Endothelial cell of umbilical vein (primary cell): Measurements from ENCODE around the gene MAP3K7CL. TPM values are rescaled to one million over a fixed set of nuclear protein-coding genes. Genes with fewer than 3 reads are reported as not detected.

Experiments
- BruUV-seq: library from RNA; stranded (reverse); fragments of 400-500 nt; replicated peaks from 2 replicates; lab custom pipeline; 2021; lab: Mats Ljungman, UMichigan
- CTCF ChIA-PET: fragments of 300-600, 350-600 bp; sonication (Branson Sonifier 250); formaldehyde crosslinking; loops from one replicate; lab custom pipeline; 2021; ENCODE audit warnings: antibody characterized with exemption, inconsistent platforms; lab: Charles Lee
- POLR2A ChIA-PET: fragments of 300-600, 350-600 bp; sonication (Branson Sonifier 250); formaldehyde crosslinking; loops from one replicate; lab custom pipeline; 2021; ENCODE audit warnings: antibody characterized with exemption, inconsistent platforms; lab: Charles Lee
- DNase-seq: peaks from one replicate; pipeline ENCODE4 v3.0.0-alpha.2; 2011; ENCODE audit warnings: low read depth, low spot score
- FAIRE-seq: peaks from 2 replicates; lab custom pipeline; 2011; peaks lifted over from hg19 to GRCh38; lab: Jason Lieb, UNC
- H2AFZ ChIP-seq: 2 replicates; pipeline ENCODE4 v1.6.0; 2012; ENCODE audit warnings: low read depth, low read length, control low read depth, inconsistent platforms
- H3K27ac ChIP-seq: 2 replicates; pipeline ENCODE4 v1.5.1; 2011; ENCODE audit warnings: low read depth, mild to moderate bottlenecking, control low read depth, low read length, moderate library complexity; ENCODE audit not compliant: insufficient read depth
- H3K27me3 ChIP-seq, 2 experiments: 2 replicates each; pipeline versions ENCODE4 v1.6.0 to v1.6.1; 2011; ENCODE audit warnings: low read length in 2 of 2, mixed read lengths in 1 of 2; ENCODE audit not compliant: control insufficient read depth in 2 of 2, insufficient read depth in 2 of 2
- H3K36me3 ChIP-seq, 2 experiments: 2 replicates in 1 of 2; 3 replicates in 1 of 2; pipeline ENCODE4 v1.5.1; 2011; ENCODE audit warnings: low read length in 2 of 2, mild to moderate bottlenecking in 1 of 2, moderate library complexity in 1 of 2; ENCODE audit not compliant: control insufficient read depth in 2 of 2, insufficient read depth in 2 of 2; ENCODE audit errors: extremely low read depth in 1 of 2
- H3K4me1 ChIP-seq: 3 replicates; pipeline ENCODE4 v1.5.1; 2011; ENCODE audit warnings: mild to moderate bottlenecking, low read length; ENCODE audit not compliant: control insufficient read depth, insufficient read depth; ENCODE audit errors: extremely low read depth
- H3K4me2 ChIP-seq: 2 replicates; pipeline ENCODE4 v1.6.1; 2011; ENCODE audit warnings: low read length, control low read depth, mixed read lengths; ENCODE audit not compliant: insufficient read depth
- H3K4me3 ChIP-seq, 3 experiments: fragments of 200-600 bp in 1 of 3; sonication (generic), shearing (Covaris generic) in 1 of 3; replicated peaks in 1 of 3; 2 replicates each; pipeline ENCODE4 v1.5.1; 2011 to 2016; ENCODE audit warnings: control low read depth in 3 of 3, low read length in 3 of 3, mild to moderate bottlenecking in 2 of 3, inconsistent platforms in 1 of 3, low read depth in 1 of 3, moderate library complexity in 1 of 3; ENCODE audit not compliant: insufficient read depth in 1 of 3
- H3K79me2 ChIP-seq: 2 replicates; pipeline ENCODE4 v1.6.0; 2012; ENCODE audit warnings: low read length, inconsistent platforms; ENCODE audit not compliant: control insufficient read depth, insufficient read depth
- H3K9ac ChIP-seq: replicated peaks from 2 replicates; pipeline ENCODE3; 2011; ENCODE audit warnings: low read length, control low read depth; ENCODE audit not compliant: insufficient read depth; ENCODE audit errors: extremely low read depth
- H3K9me1 ChIP-seq: replicated peaks from 3 replicates; pipeline ENCODE4 v1.6.0; 2011; ENCODE audit warnings: mild to moderate bottlenecking, low read length; ENCODE audit not compliant: control insufficient read depth, insufficient read depth; ENCODE audit errors: extremely low read depth
- H3K9me3 ChIP-seq: replicated peaks from 2 replicates; pipeline ENCODE4 v1.5.1; 2012; ENCODE audit warnings: low read length, inconsistent platforms; ENCODE audit not compliant: control insufficient read depth, insufficient read depth
- H4K20me1 ChIP-seq: replicated peaks from 2 replicates; pipeline ENCODE3; 2011; ENCODE audit warnings: mild to moderate bottlenecking, low read length; ENCODE audit not compliant: control insufficient read depth, insufficient read depth; ENCODE audit errors: extremely low read depth
- CTCF ChIP-seq, 2 donors: IDR thresholded peaks; 1 replicate in 1 of 2; 2 replicates in 1 of 2; pipeline ENCODE4 v1.5.1; 2011; ENCODE audit warnings: low read length in 2 of 2, mild to moderate bottlenecking in 2 of 2, moderate library complexity in 2 of 2, control low read depth in 1 of 2, inconsistent platforms in 1 of 2, low read depth in 1 of 2; ENCODE audit not compliant: insufficient read depth in 1 of 2; ENCODE audit errors: extremely low read depth in 1 of 2
- EZH2 ChIP-seq: IDR thresholded peaks from 2 replicates; pipeline ENCODE4 v1.6.1; 2012; ENCODE audit warnings: borderline replicate concordance, low read depth, mild to moderate bottlenecking, moderate library complexity, low read length, inconsistent platforms; ENCODE audit not compliant: severe bottlenecking
- FOS ChIP-seq: IDR thresholded peaks from 2 replicates; pipeline ENCODE4 v1.6.1; 2011; ENCODE audit warnings: mild to moderate bottlenecking, low read length, moderate library complexity, borderline replicate concordance; ENCODE audit not compliant: insufficient read depth
- GATA2 ChIP-seq: IDR thresholded peaks from 2 replicates; pipeline ENCODE4 v1.7.0; 2011; ENCODE audit warnings: low read depth, mild to moderate bottlenecking, moderate library complexity, mixed read lengths, low read length; ENCODE audit not compliant: insufficient read length, insufficient read depth
- JUN ChIP-seq: IDR thresholded peaks from 2 replicates; pipeline ENCODE4 v1.6.1; 2011; ENCODE audit warnings: borderline replicate concordance, low read depth; ENCODE audit not compliant: insufficient read length, insufficient read depth
- MAX ChIP-seq: IDR thresholded peaks from 2 replicates; pipeline ENCODE4 v1.6.1; 2011; ENCODE audit not compliant: insufficient read depth, insufficient read length
- MYC ChIP-seq: IDR thresholded peaks from one replicate; pipeline ENCODE4 v1.6.1; 2011; ENCODE audit warnings: mild to moderate bottlenecking, low read depth, low read length
- POLR2A ChIP-seq: IDR thresholded peaks from 2 replicates; pipeline ENCODE4 v1.6.1; 2012; ENCODE audit warnings: low read depth, mild to moderate bottlenecking, control low read depth, low read length
- POLR2AphosphoS5 ChIP-seq: IDR thresholded peaks from 2 replicates; pipeline ENCODE4 v1.6.1; 2012; ENCODE audit warnings: low read depth, mild to moderate bottlenecking, control low read depth, low read length, moderate library complexity; ENCODE audit not compliant: insufficient read depth
- dilution Hi-C: fragments of 300-500 bp; cut with MboI; formaldehyde crosslinking; loops from one replicate; pipeline ENCODE4 v1.15.0; 2019; ENCODE audit warnings: low sequenced_read_pairs; ENCODE audit not compliant: extremely low pct_ligation_motif_present
- intact Hi-C: fragments of 100-400 bp; cut with micrococcal nuclease; formaldehyde crosslinking; loops from one replicate; pipeline ENCODE4 v1.10.0; 2022
- polyA plus RNA-seq, 4 experiments: library from polyadenylated mRNA; depleted of rRNA in 3 of 4; stranded (reverse) in 3 of 4; unstranded in 1 of 4; fragments of >200 nt; gene quantifications; 2 replicates each; pipeline versions ENCODE4 v1.2.1 to v1.2.3, GENCODE V29; 2011 to 2012; ENCODE audit warnings: missing spikeins in 1 of 4
- total RNA-seq: library from RNA; stranded (reverse); gene quantifications from 2 replicates; pipeline ENCODE4 v1.2.3, GENCODE V29; 2021

MAP3K7CL gene
- total and polyA plus RNA-seq, 2 donors (not counting 3 experiments of a cell fraction or from before 2014, with no cell fraction given) = 6.1 to 8.1 TPM

- Histone ChIP-seq H3K4me2 (peak overlapping the region; percentile 53), H3K4me1 (no peaks in the 10 kb centered on the region), H3K79me2 (no peaks in the 10 kb centered on the region), H3K9me3 (no peaks in the 10 kb centered on the region), H4K20me1 (no peaks in the 10 kb centered on the region), H2AFZ (peak overlapping the region; percentile 77), H3K9ac (no peak overlapping the region), H3K27me3 (no peaks in the 10 kb centered on the region), H3K9me1 (no peaks in the 10 kb centered on the region), H3K27ac (no peak overlapping the region), H3K36me3 (no peaks in the 10 kb centered on the region), H3K4me3 (peak overlapping the region in 1 of 3 experiments; percentile 7)
- TF ChIP-seq MAX (no peak), POLR2A (no peak), CTCF (IDR thresholded peaks at IDR 0.05; ENCODE audit: extremely low read depth in 1 of 2, insufficient read depth in 1 of 2, low read depth in 1 of 2, low read length in 2 of 2) (no peak), GATA2 (no peak), FOS (no peak), JUN (no peak), MYC (no peak), EZH2 (no peak), POLR2AphosphoS5 (no peak)
- CTCF ChIA-PET = interaction anchor here (1.4 to 1.9 kb wide), 3 partner anchors 9 to 64 kb away, joined by 6 to 12 read pairs (median 8); no protein-coding TSS in a partner anchor
- intact Hi-C loops (no loop called here), dilution Hi-C loops (no loop called here)
- DNase-seq = peak; percentile 22
- POLR2A ChIA-PET = no interaction called here
- no TSS peak for BruUV-seq
- peak; percentile 12 for FAIRE-seq
These were observed 24.9 kb downstream of the MAP3K7CL start for GRCh38 chr21:29155118-29155932.
